ENCODE data around the gene ERVK3-1. TPM values are rescaled to one million over a fixed set of nuclear protein-coding genes. Genes with fewer than 3 reads are reported as not detected.

Gene ERVK3-1
- total RNA-seq, 1 donor from 2014 or later: 40.9 TPM

DNA sequence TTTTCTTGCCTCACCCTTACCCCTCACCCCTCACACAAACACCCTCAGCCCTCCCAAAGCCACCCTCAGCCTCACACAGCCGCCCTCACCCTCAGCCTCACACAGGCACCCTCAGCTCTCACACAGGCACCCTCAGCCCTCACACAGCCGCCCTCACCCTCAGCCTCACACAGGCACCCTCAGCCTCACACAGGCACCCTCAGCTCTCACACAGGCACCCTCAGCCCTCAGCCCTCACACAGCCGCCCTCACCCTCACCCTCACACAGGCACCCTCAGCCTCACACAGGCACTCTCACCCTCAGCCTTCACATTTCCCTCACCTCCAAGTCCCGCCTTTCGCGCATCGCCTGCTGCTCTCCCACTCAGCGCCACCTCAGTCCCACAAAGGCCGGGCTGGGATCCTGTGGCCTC lies 21.3 kb downstream of the ERVK3-1 start:
- no peak for DNase-seq (ENCODE audit: low read depth)
- no peak overlapping the region for H3K4me3 Mint-ChIP-seq (ENCODE audit: unreplicated experiment)
- peak overlapping the region; percentile 88 for H3K9ac ChIP-seq (ENCODE audit: low read length)
- FAIRE-seq: no peak
- peaks cover 26% of the 10 kb centered on the region for H3K4me1 ChIP-seq (ENCODE audit: insufficient read depth, low read length)
- no peaks in the 10 kb centered on the region for H3K9me3 Mint-ChIP-seq (ENCODE audit: unreplicated experiment)
- no peak for TF ChIP-seq EZH2 (IDR thresholded peaks at IDR 0.05; ENCODE audit: insufficient read depth, low read length)
- TF ChIP-seq, protein P1, sequence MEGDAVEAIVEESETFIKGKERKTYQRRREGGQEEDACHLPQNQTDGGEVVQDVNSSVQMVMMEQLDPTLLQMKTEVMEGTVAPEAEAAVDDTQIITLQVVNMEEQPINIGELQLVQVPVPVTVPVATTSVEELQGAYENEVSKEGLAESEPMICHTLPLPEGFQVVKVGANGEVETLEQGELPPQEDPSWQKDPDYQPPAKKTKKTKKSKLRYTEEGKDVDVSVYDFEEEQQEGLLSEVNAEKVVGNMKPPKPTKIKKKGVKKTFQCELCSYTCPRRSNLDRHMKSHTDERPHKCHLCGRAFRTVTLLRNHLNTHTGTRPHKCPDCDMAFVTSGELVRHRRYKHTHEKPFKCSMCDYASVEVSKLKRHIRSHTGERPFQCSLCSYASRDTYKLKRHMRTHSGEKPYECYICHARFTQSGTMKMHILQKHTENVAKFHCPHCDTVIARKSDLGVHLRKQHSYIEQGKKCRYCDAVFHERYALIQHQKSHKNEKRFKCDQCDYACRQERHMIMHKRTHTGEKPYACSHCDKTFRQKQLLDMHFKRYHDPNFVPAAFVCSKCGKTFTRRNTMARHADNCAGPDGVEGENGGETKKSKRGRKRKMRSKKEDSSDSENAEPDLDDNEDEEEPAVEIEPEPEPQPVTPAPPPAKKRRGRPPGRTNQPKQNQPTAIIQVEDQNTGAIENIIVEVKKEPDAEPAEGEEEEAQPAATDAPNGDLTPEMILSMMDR (IDR thresholded peaks at IDR 0.05; ENCODE audit: insufficient read depth, low read depth, low read length): no peak
- peaks cover 6% of the 10 kb centered on the region for H3K36me3 Mint-ChIP-seq (ENCODE audit: low read depth, unreplicated experiment)
- peaks cover 7% of the 10 kb centered on the region for H3K4me1 Mint-ChIP-seq (ENCODE audit: low read depth, unreplicated experiment)
- no peaks in the 10 kb centered on the region for H3K27me3 Mint-ChIP-seq (ENCODE audit: low read depth, unreplicated experiment)
- H3K27me3 ChIP-seq (ENCODE audit: insufficient read depth, low read length): no peaks in the 10 kb centered on the region
- peak overlapping the region; percentile 90 for H2AFZ ChIP-seq (ENCODE audit: low read depth, low read length)
- no peaks in the 10 kb centered on the region for H3K36me3 ChIP-seq (ENCODE audit: insufficient read depth, low read length)
- H3K9me3 ChIP-seq (ENCODE audit: insufficient read depth, low read depth, low read length): no peaks in the 10 kb centered on the region
- H4K20me1 ChIP-seq (ENCODE audit: insufficient read depth, low read length): peaks cover 44% of the 10 kb centered on the region
- peak overlapping the region; percentile 88 for H3K4me2 ChIP-seq (ENCODE audit: low read length)
- peaks cover 49% of the 10 kb centered on the region for H3K79me2 ChIP-seq (ENCODE audit: insufficient read depth, low read length)
- H3K27ac Mint-ChIP-seq (ENCODE audit: unreplicated experiment): no peak overlapping the region
- H3K27ac ChIP-seq (ENCODE audit: low read depth, low read length): peak overlapping the region; percentile 77
- H3K4me3 ChIP-seq (ENCODE audit: insufficient read depth, low read depth, low read length): peak overlapping the region; percentile 84

GRCh38 chr19:58326914-58327726 lies 21.9 kb downstream of the ERVK3-1 start, which contains the start of gene ZSCAN22:
ZSCAN22 (plus strand) TSS chr19:58326994; CDS start chr19:58334803, 7,809 bp downstream.
- Mint-ChIP-seq H3K36me3 (ENCODE audit: low read depth, unreplicated experiment) (peaks cover 6% of the 10 kb centered on the region), H3K4me3 (ENCODE audit: unreplicated experiment) (no peak within 1 kb of the TSS), H3K9me3 (ENCODE audit: unreplicated experiment) (no peaks in the 10 kb centered on the region), H3K4me1 (ENCODE audit: low read depth, unreplicated experiment) (peaks cover 7% of the 10 kb centered on the region), H3K27me3 (ENCODE audit: low read depth, unreplicated experiment) (no peaks in the 10 kb centered on the region), H3K27ac (ENCODE audit: unreplicated experiment) (no peak within 1 kb of the TSS)
- Histone ChIP-seq H3K36me3 (ENCODE audit: insufficient read depth, low read length) (no peaks in the 10 kb centered on the region), H3K9me3 (ENCODE audit: insufficient read depth, low read depth, low read length) (no peaks in the 10 kb centered on the region), H4K20me1 (ENCODE audit: insufficient read depth, low read length) (peaks cover 41% of the 10 kb centered on the region), H3K4me3 (ENCODE audit: insufficient read depth, low read depth, low read length) (peak within 1 kb of the TSS; percentile 84), H2AFZ (ENCODE audit: low read depth, low read length) (peak within 1 kb of the TSS; percentile 90), H3K4me2 (ENCODE audit: low read length) (peak within 1 kb of the TSS; percentile 88), H3K4me1 (ENCODE audit: insufficient read depth, low read length) (peaks cover 26% of the 10 kb centered on the region), H3K27me3 (ENCODE audit: insufficient read depth, low read length) (no peaks in the 10 kb centered on the region), H3K9ac (ENCODE audit: low read length) (peak within 1 kb of the TSS; percentile 88), H3K79me2 (ENCODE audit: insufficient read depth, low read length) (peaks cover 49% of the 10 kb centered on the region), H3K27ac (ENCODE audit: low read depth, low read length) (peak within 1 kb of the TSS; percentile 77)
- FAIRE-seq (no peak), DNase-seq (ENCODE audit: low read depth) (peak; percentile 93)
- TF ChIP-seq EZH2 (IDR thresholded peaks at IDR 0.05; ENCODE audit: insufficient read depth, low read length): no peak
- TF ChIP-seq, protein P1 (IDR thresholded peaks at IDR 0.05; ENCODE audit: insufficient read depth, low read depth, low read length): no peak

GRCh38 chr19:58328999-58329398 lies 23.8 kb downstream of the ERVK3-1 start:
- H3K79me2 ChIP-seq (ENCODE audit: insufficient read depth, low read length): peaks cover 49% of the 10 kb centered on the region
- Mint-ChIP-seq H3K27ac (ENCODE audit: unreplicated experiment) (no peak overlapping the region), H3K27me3 (ENCODE audit: low read depth, unreplicated experiment) (no peaks in the 10 kb centered on the region), H3K4me3 (ENCODE audit: unreplicated experiment) (no peak overlapping the region), H3K4me1 (ENCODE audit: low read depth, unreplicated experiment) (peaks cover 7% of the 10 kb centered on the region), H3K36me3 (ENCODE audit: low read depth, unreplicated experiment) (no peaks in the 10 kb centered on the region), H3K9me3 (ENCODE audit: unreplicated experiment) (no peaks in the 10 kb centered on the region)
- FAIRE-seq: no peak
- H3K27me3 ChIP-seq (ENCODE audit: insufficient read depth, low read length): no peaks in the 10 kb centered on the region
- no peak overlapping the region for H3K9ac ChIP-seq (ENCODE audit: low read length)
- no peaks in the 10 kb centered on the region for H3K36me3 ChIP-seq (ENCODE audit: insufficient read depth, low read length)
- no peak overlapping the region for H3K27ac ChIP-seq (ENCODE audit: low read depth, low read length)
- H3K9me3 ChIP-seq (ENCODE audit: insufficient read depth, low read depth, low read length): no peaks in the 10 kb centered on the region
- H4K20me1 ChIP-seq (ENCODE audit: insufficient read depth, low read length): peaks cover 29% of the 10 kb centered on the region
- DNase-seq (ENCODE audit: low read depth): no peak
- no peak overlapping the region for H3K4me2 ChIP-seq (ENCODE audit: low read length)
- H3K4me1 ChIP-seq (ENCODE audit: insufficient read depth, low read length): peaks cover 26% of the 10 kb centered on the region
- TF ChIP-seq EZH2 (IDR thresholded peaks at IDR 0.05; ENCODE audit: insufficient read depth, low read length): no peak
- TF ChIP-seq, protein P1 (IDR thresholded peaks at IDR 0.05; ENCODE audit: insufficient read depth, low read depth, low read length): no peak
- no peak overlapping the region for H3K4me3 ChIP-seq (ENCODE audit: insufficient read depth, low read depth, low read length)
- H2AFZ ChIP-seq (ENCODE audit: low read depth, low read length): no peak overlapping the region

All from astrocyte (in vitro differentiated cells and primary cell).